Activated naive CD8-positive, alpha-beta T cell (primary cell): ENCODE results near the gene BBS9.

ENCODE experiments used
- H3K27ac Mint-ChIP-seq: one replicate; pipeline ENCODE4 v1.8.0; 2021; ENCODE audit warnings: mixed read lengths
- H3K27me3 Mint-ChIP-seq: one replicate; pipeline ENCODE4 v1.8.0; 2021; ENCODE audit warnings: mixed read lengths
- H3K36me3 Mint-ChIP-seq: one replicate; pipeline ENCODE4 v1.8.0; 2021; ENCODE audit warnings: mixed read lengths
- H3K4me1 Mint-ChIP-seq: one replicate; pipeline ENCODE4 v1.8.0; 2021; ENCODE audit warnings: low read depth, mixed read lengths
- H3K4me3 Mint-ChIP-seq: one replicate; pipeline ENCODE4 v1.8.0; 2021; ENCODE audit warnings: mild to moderate bottlenecking, mixed read lengths
- H3K9me3 Mint-ChIP-seq: one replicate; pipeline ENCODE4 v1.8.0; 2021; ENCODE audit warnings: low read depth, mixed read lengths

BBS9 gene

GRCh38 chr7:33578881-33579672 is 449.7 kb downstream of the BBS9 start:
- H3K27me3 Mint-ChIP-seq, result no peaks in the 10 kb centered on the region
- no peak overlapping the region for H3K27ac Mint-ChIP-seq
- peaks cover 6% of the 10 kb centered on the region for H3K9me3 Mint-ChIP-seq
- H3K36me3 Mint-ChIP-seq, result peaks cover 23% of the 10 kb centered on the region
- no peak overlapping the region for H3K4me3 Mint-ChIP-seq
- no peaks in the 10 kb centered on the region for H3K4me1 Mint-ChIP-seq

GRCh38 chr7:33579673-33579960 is 450.3 kb downstream of the BBS9 start:
- peaks cover 4% of the 10 kb centered on the region for H3K9me3 Mint-ChIP-seq
- H3K36me3 Mint-ChIP-seq, result peaks cover 19% of the 10 kb centered on the region
- no peaks in the 10 kb centered on the region for H3K4me1 Mint-ChIP-seq
- H3K4me3 Mint-ChIP-seq, result no peak overlapping the region
- no peak overlapping the region for H3K27ac Mint-ChIP-seq
- no peaks in the 10 kb centered on the region for H3K27me3 Mint-ChIP-seq

GRCh38 chr7:33581236-33581635 is 451.9 kb downstream of the BBS9 start:
- H3K36me3 Mint-ChIP-seq, result peaks cover 8% of the 10 kb centered on the region

GRCh38 chr7:33582104-33582503 is 452.7 kb downstream of the BBS9 start:
- Mint-ChIP-seq H3K27ac (no peak overlapping the region), H3K9me3 (peaks cover 4% of the 10 kb centered on the region), H3K4me1 (no peaks in the 10 kb centered on the region), H3K27me3 (no peaks in the 10 kb centered on the region), H3K36me3 (peaks cover 7% of the 10 kb centered on the region), H3K4me3 (no peak overlapping the region)

More at GRCh38 chr7:33581236-33581635, 451.9 kb downstream of the BBS9 start:
- Mint-ChIP-seq H3K27me3 (no peaks in the 10 kb centered on the region), H3K27ac (no peak overlapping the region), H3K9me3 (peaks cover 4% of the 10 kb centered on the region), H3K4me3 (no peak overlapping the region), H3K4me1 (no peaks in the 10 kb centered on the region)

GRCh38 chr7:33582533-33582932 is 453.2 kb downstream of the BBS9 start:
- Mint-ChIP-seq H3K36me3 (peaks cover 7% of the 10 kb centered on the region), H3K27ac (no peak overlapping the region), H3K4me1 (no peaks in the 10 kb centered on the region), H3K4me3 (no peak overlapping the region), H3K9me3 (peaks cover 4% of the 10 kb centered on the region), H3K27me3 (no peaks in the 10 kb centered on the region)

GRCh38 chr7:33589911-33590310 is 460.5 kb downstream of the BBS9 start:
- Mint-ChIP-seq H3K4me1 (no peaks in the 10 kb centered on the region), H3K4me3 (no peak overlapping the region), H3K9me3 (no peaks in the 10 kb centered on the region), H3K27me3 (no peaks in the 10 kb centered on the region), H3K27ac (no peak overlapping the region), H3K36me3 (peaks cover 5% of the 10 kb centered on the region)

GRCh38 chr7:33590916-33591315 is 461.6 kb downstream of the BBS9 start:
- Mint-ChIP-seq H3K27ac (no peak overlapping the region), H3K27me3 (no peaks in the 10 kb centered on the region), H3K4me3 (no peak overlapping the region), H3K4me1 (no peaks in the 10 kb centered on the region), H3K9me3 (no peaks in the 10 kb centered on the region), H3K36me3 (peaks cover 5% of the 10 kb centered on the region)

GRCh38 chr7:33591490-33591889 is 462.1 kb downstream of the BBS9 start:
- Mint-ChIP-seq H3K27ac (no peak overlapping the region), H3K9me3 (no peaks in the 10 kb centered on the region), H3K36me3 (peaks cover 3% of the 10 kb centered on the region), H3K27me3 (no peaks in the 10 kb centered on the region), H3K4me1 (no peaks in the 10 kb centered on the region), H3K4me3 (no peak overlapping the region)

GRCh38 chr7:33592718-33593117 is 463.4 kb downstream of the BBS9 start:
- no peaks in the 10 kb centered on the region for H3K9me3 Mint-ChIP-seq
- H3K27me3 Mint-ChIP-seq, result no peaks in the 10 kb centered on the region
- peaks cover 3% of the 10 kb centered on the region for H3K36me3 Mint-ChIP-seq
- H3K27ac Mint-ChIP-seq, result no peak overlapping the region
- H3K4me1 Mint-ChIP-seq, result no peaks in the 10 kb centered on the region
- no peak overlapping the region for H3K4me3 Mint-ChIP-seq

GRCh38 chr7:33593611-33594010 is 464.2 kb downstream of the BBS9 start:
- Mint-ChIP-seq H3K9me3 (no peaks in the 10 kb centered on the region), H3K27ac (no peak overlapping the region), H3K36me3 (peaks cover 3% of the 10 kb centered on the region), H3K4me3 (no peak overlapping the region), H3K4me1 (no peaks in the 10 kb centered on the region), H3K27me3 (no peaks in the 10 kb centered on the region)

- H3K4me3 Mint-ChIP-seq, result no peak overlapping the region
- H3K27me3 Mint-ChIP-seq, result no peaks in the 10 kb centered on the region
- H3K36me3 Mint-ChIP-seq, result peaks cover 7% of the 10 kb centered on the region
- no peak overlapping the region for H3K27ac Mint-ChIP-seq
- H3K4me1 Mint-ChIP-seq, result no peaks in the 10 kb centered on the region
- no peaks in the 10 kb centered on the region for H3K9me3 Mint-ChIP-seq
Observed at GRCh38 chr7:33596686-33597085, 467.3 kb downstream of the BBS9 start.

GRCh38 chr7:33597181-33597580 is 467.8 kb downstream of the BBS9 start:
- no peak overlapping the region for H3K4me3 Mint-ChIP-seq
- H3K4me1 Mint-ChIP-seq, result no peaks in the 10 kb centered on the region

GRCh38 chr7:33601101-33601500 is 471.7 kb downstream of the BBS9 start:
- Mint-ChIP-seq H3K27ac (no peak overlapping the region), H3K27me3 (no peaks in the 10 kb centered on the region), H3K36me3 (peaks cover 17% of the 10 kb centered on the region), H3K4me3 (no peak overlapping the region), H3K4me1 (no peaks in the 10 kb centered on the region), H3K9me3 (no peaks in the 10 kb centered on the region)

More at GRCh38 chr7:33597181-33597580, 467.8 kb downstream of the BBS9 start:
- Mint-ChIP-seq H3K27ac (no peak overlapping the region), H3K36me3 (peaks cover 9% of the 10 kb centered on the region), H3K9me3 (no peaks in the 10 kb centered on the region), H3K27me3 (no peaks in the 10 kb centered on the region)

GRCh38 chr7:33601884-33602283 is 472.5 kb downstream of the BBS9 start:
- H3K27ac Mint-ChIP-seq, result no peak overlapping the region
- peaks cover 21% of the 10 kb centered on the region for H3K36me3 Mint-ChIP-seq
- no peaks in the 10 kb centered on the region for H3K4me1 Mint-ChIP-seq
- H3K27me3 Mint-ChIP-seq, result no peaks in the 10 kb centered on the region
- H3K4me3 Mint-ChIP-seq, result no peak overlapping the region
- H3K9me3 Mint-ChIP-seq, result no peaks in the 10 kb centered on the region

- H3K27ac Mint-ChIP-seq, result no peak overlapping the region
- no peak overlapping the region for H3K4me3 Mint-ChIP-seq
- no peaks in the 10 kb centered on the region for H3K27me3 Mint-ChIP-seq
- H3K9me3 Mint-ChIP-seq, result no peaks in the 10 kb centered on the region
- H3K36me3 Mint-ChIP-seq, result peaks cover 26% of the 10 kb centered on the region
- no peaks in the 10 kb centered on the region for H3K4me1 Mint-ChIP-seq
Observed at GRCh38 chr7:33604056-33604455, 474.7 kb downstream of the BBS9 start.

- Mint-ChIP-seq H3K27ac (no peak overlapping the region), H3K9me3 (peaks cover 5% of the 10 kb centered on the region), H3K27me3 (no peaks in the 10 kb centered on the region), H3K36me3 (peaks cover 34% of the 10 kb centered on the region), H3K4me3 (no peak overlapping the region), H3K4me1 (no peaks in the 10 kb centered on the region)
Observed at GRCh38 chr7:33610918-33611317, 481.6 kb downstream of the BBS9 start.
